HepG2 (cell line): ENCODE data around the gene CELF4. TPM values are rescaled to one million over a fixed set of nuclear protein-coding genes. Genes with fewer than 3 reads are reported as not detected.

Source experiments
- ATAC-seq: fragments of 200-7000 bp; cut with Tn5 transposase; 3 replicates; pipeline ENCODE4 v1.9.1; 2020; ENCODE audit warnings: mild to moderate bottlenecking, moderate library complexity
- BruUV-seq: library from RNA; stranded (reverse); fragments of 400-500 nt; replicated peaks from 2 replicates; lab custom pipeline; 2021; lab: Mats Ljungman, UMichigan
- CTCF ChIA-PET: fragments of 300-600 bp; formaldehyde crosslinking; extraction: SDS; loops from one replicate; lab custom pipeline; 2021; ENCODE audit warnings: low total read pairs, inconsistent platforms, low intra/inter-chr PET ratio; lab: Yijun Ruan, JAX
- POLR2A ChIA-PET: fragments of 350-600 bp; sonication (Branson Sonifier 250); formaldehyde crosslinking; loops from one replicate; lab custom pipeline; 2020; ENCODE audit warnings: antibody characterized with exemption, inconsistent platforms; lab: Yijun Ruan, JAX
- DNase-seq: peaks from one replicate; pipeline ENCODE4 v3.0.0-alpha.2; 2015; ENCODE audit warnings: low spot score
- FAIRE-seq: peaks from 3 replicates; lab custom pipeline; 2011; peaks lifted over from hg19 to GRCh38; lab: Jason Lieb, UNC
- H2AFZ ChIP-seq: one replicate; pipeline ENCODE4 v1.6.1; 2011; ENCODE audit warnings: low read length, inconsistent platforms
- H3K27ac ChIP-seq: fragments of 300-600 bp; 3 replicates; pipeline ENCODE4 v1.8.0; 2011; ENCODE audit warnings: mixed run types, mild to moderate bottlenecking, mixed read lengths, low read length, inconsistent platforms; ENCODE audit not compliant: insufficient read depth; ENCODE audit errors: extremely low read length
- H3K27me3 ChIP-seq, 2 experiments: fragments of 200-600 bp in 1 of 2; 2 replicates in 1 of 2; 3 replicates in 1 of 2; pipeline versions ENCODE4 v1.6.0 to v1.8.0; 2011; ENCODE audit warnings: low read length in 2 of 2, mild to moderate bottlenecking in 2 of 2, moderate library complexity in 2 of 2, inconsistent platforms in 1 of 2; ENCODE audit not compliant: insufficient read depth in 2 of 2, control insufficient read depth in 1 of 2
- H3K36me3 ChIP-seq, 2 experiments: fragments of 200-600 bp in 1 of 2; replicated peaks in 1 of 2; 2 replicates in 1 of 2; 3 replicates in 1 of 2; pipeline versions ENCODE4 v1.5.1 to v1.8.0; 2011; ENCODE audit warnings: low read length in 2 of 2, inconsistent platforms in 1 of 2; ENCODE audit not compliant: insufficient read depth in 2 of 2, control insufficient read depth in 1 of 2
- H3K4me1 ChIP-seq: 2 replicates; pipeline ENCODE4 v1.5.1; 2012; ENCODE audit warnings: low read length, inconsistent platforms; ENCODE audit not compliant: insufficient read depth
- H3K4me2 ChIP-seq: 2 replicates; pipeline ENCODE4 v1.6.0; 2011; ENCODE audit warnings: low read depth, low read length, inconsistent platforms
- H3K4me3 ChIP-seq, 3 experiments: fragments of 200-600 bp in 1 of 3; sonication (generic), shearing (Covaris generic) in 1 of 3; replicated peaks in 1 of 3; 2 replicates each; pipeline ENCODE4 v1.5.1; 2011 to 2016; ENCODE audit warnings: low read length in 3 of 3, inconsistent platforms in 2 of 3, low read depth in 2 of 3, mild to moderate bottlenecking in 2 of 3, control low read depth in 1 of 3, mixed read lengths in 1 of 3; ENCODE audit not compliant: insufficient read depth in 1 of 3
- H3K79me2 ChIP-seq: one replicate; pipeline ENCODE4 v1.6.1; 2011; ENCODE audit warnings: low read length, inconsistent platforms; ENCODE audit not compliant: insufficient read depth
- H3K9ac ChIP-seq: 2 replicates; pipeline ENCODE4 v1.6.0; 2011; ENCODE audit warnings: mild to moderate bottlenecking, low read depth, low read length, inconsistent platforms; ENCODE audit not compliant: insufficient read depth
- H3K9me3 ChIP-seq: 2 replicates; pipeline ENCODE4 v1.5.1; 2012; ENCODE audit warnings: mild to moderate bottlenecking, low read length
- H4K20me1 ChIP-seq: 2 replicates; pipeline ENCODE4 v1.6.0; 2011; ENCODE audit warnings: inconsistent platforms, mild to moderate bottlenecking, low read length, moderate library complexity; ENCODE audit not compliant: insufficient read depth
- HCFC1 ChIP-seq: fragments of 150-350 bp; IDR thresholded peaks from 2 replicates; pipeline ENCODE4 v1.6.1; 2014; ENCODE audit warnings: low read depth, low read length
- HINFP ChIP-seq: sonication (generic); formaldehyde crosslinking; IDR thresholded peaks from 2 replicates; pipeline ENCODE4 v1.4.0; 2020; ENCODE audit warnings: low read depth, mild to moderate bottlenecking, missing genetic modification reagents
- PAX8 ChIP-seq: sonication (generic); formaldehyde crosslinking; IDR thresholded peaks from 2 replicates; pipeline ENCODE4 v1.8.0; 2022; ENCODE audit warnings: mild to moderate bottlenecking, missing genetic modification reagents, borderline replicate concordance
- REXO4 ChIP-seq: sonication (generic); formaldehyde crosslinking; IDR thresholded peaks from 2 replicates; pipeline ENCODE4 v1.8.0; 2022; ENCODE audit warnings: missing genetic modification reagents, mild to moderate bottlenecking, borderline replicate concordance
- SIX4 ChIP-seq: sonication (generic); formaldehyde crosslinking; IDR thresholded peaks from 2 replicates; pipeline ENCODE4 v1.4.0; 2020; ENCODE audit warnings: missing genetic modification reagents
- SMAD1 ChIP-seq: sonication (generic); formaldehyde crosslinking; IDR thresholded peaks from 2 replicates; pipeline ENCODE4 v1.4.0; 2020; ENCODE audit warnings: missing genetic modification reagents, low read depth, mild to moderate bottlenecking, borderline replicate concordance
- SMYD3 ChIP-seq: sonication (generic); formaldehyde crosslinking; IDR thresholded peaks from 2 replicates; pipeline ENCODE4 v1.8.1; 2023; ENCODE audit warnings: mild to moderate bottlenecking, missing genetic modification reagents
- SUZ12 ChIP-seq: fragments of 150-350 bp; IDR thresholded peaks from 2 replicates; pipeline ENCODE4 v1.6.1; 2014; ENCODE audit warnings: low read depth, low read length
- TRIM24 ChIP-seq: sonication (generic); formaldehyde crosslinking; IDR thresholded peaks from 2 replicates; pipeline ENCODE4 v1.8.0; 2022; ENCODE audit warnings: mild to moderate bottlenecking, missing genetic modification reagents
- ZKSCAN5 ChIP-seq: sonication (generic); formaldehyde crosslinking; IDR thresholded peaks from 2 replicates; pipeline ENCODE4 v1.5.1; 2020; ENCODE audit warnings: mild to moderate bottlenecking, missing genetic modification reagents
- ZNF224 ChIP-seq: sonication (generic); formaldehyde crosslinking; IDR thresholded peaks from 2 replicates; pipeline ENCODE4 v1.5.0; 2020; ENCODE audit warnings: mild to moderate bottlenecking, missing genetic modification reagents
- ZNF329 ChIP-seq: sonication (generic); formaldehyde crosslinking; IDR thresholded peaks from 2 replicates; pipeline ENCODE4 v1.9.0; 2021; ENCODE audit warnings: low read depth, mild to moderate bottlenecking, missing genetic modification reagents
- WGBS: methylation state at CpG from one replicate; pipeline ENCODE4 v1.1.6; 2017; ENCODE audit warnings: low lambda C conversion rate; 5-methylcytosine and 5-hydroxymethylcytosine counted together
- in situ Hi-C: cut with HindIII; loops from 2 replicates; pipeline ENCODE4 v1.10.0; 2017; ENCODE audit warnings: low pct_unique_long_range_greater_than_20kb; ENCODE audit not compliant: extremely low pct_ligation_motif_present
- intact Hi-C: fragments of 100-400 bp; cut with micrococcal nuclease; formaldehyde crosslinking; loops from one replicate; pipeline ENCODE4 v1.10.0; 2022; ENCODE audit not compliant: unreplicated experiment
- polyA plus RNA-seq, 8 experiments: library from polyadenylated mRNA; depleted of rRNA in 3 of 8; stranded (reverse) in 7 of 8; unstranded in 1 of 8; fragments of >200 nt; fragmentation: Illumina TruSeq in 4 of 8; extraction: Trizol in 4 of 8; gene quantifications; 2 replicates each; pipeline versions ENCODE4 v1.2.1 to v1.2.3, GENCODE V29; 2011 to 2016; ENCODE audit warnings: low read depth in 4 of 8, missing spikeins in 1 of 8, mixed read lengths in 1 of 8; ENCODE audit not compliant: insufficient read depth in 1 of 8
- total RNA-seq, 5 experiments: library from RNA; depleted of rRNA; stranded (reverse); fragments of >200 nt; fragmentation: Illumina TruSeq; extraction: Trizol; gene quantifications; 2 replicates each; pipeline ENCODE4 v1.2.3, GENCODE V29; 2016; ENCODE audit warnings: low read depth in 1 of 5

The CELF4 gene
- total and polyA plus RNA-seq, 2 of the 13 experiments (the other 11 are each of a cell fraction or from before 2014, with no cell fraction given) = not detected

DNA sequence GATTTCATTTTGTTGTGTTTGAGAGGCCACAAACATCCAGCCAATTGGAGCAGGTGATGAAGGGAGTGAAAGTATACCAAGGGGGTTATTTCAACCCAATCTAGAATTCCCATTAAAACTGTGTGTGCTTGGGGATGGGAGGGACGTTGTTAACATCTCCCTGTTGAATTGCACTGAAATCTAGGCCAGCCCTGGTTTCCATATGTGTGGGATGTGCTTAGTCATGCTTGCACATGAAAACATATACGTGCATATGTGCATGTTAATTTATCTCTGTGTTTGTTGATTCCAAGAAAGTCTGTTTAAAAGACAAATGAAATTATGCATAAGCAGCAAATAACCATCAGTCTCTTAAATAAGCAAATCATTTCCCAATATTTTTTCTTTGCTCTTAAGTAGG lies 5.6 kb downstream of the CELF4 start (continued):
- TF ChIP-seq HINFP = no peak
- TF ChIP-seq SMAD1 (CRISPR knock-in tag) = no peak
- no peak for TF ChIP-seq PAX8 (CRISPR knock-in tag)

DNA sequence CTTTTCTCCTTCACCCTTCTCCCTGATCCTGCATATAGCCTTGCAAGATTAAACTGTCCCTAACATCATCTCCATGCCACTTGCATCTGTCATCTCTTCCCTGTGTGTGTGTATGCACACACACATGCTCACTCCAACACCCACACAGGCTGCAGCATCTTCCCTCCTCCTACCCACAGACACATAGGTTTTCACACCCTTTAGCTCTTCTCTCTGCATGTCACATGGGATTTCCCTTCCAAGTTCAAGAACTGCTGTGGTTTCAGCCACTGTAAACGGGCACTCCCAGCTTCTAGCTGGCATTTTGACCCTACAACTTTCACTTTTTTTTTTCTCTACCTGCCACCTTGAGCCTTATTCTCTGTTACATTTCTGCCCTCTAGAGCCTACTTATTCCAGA lies 6.4 kb downstream of the CELF4 start:
- FAIRE-seq (no peak), ATAC-seq (no peak), DNase-seq (no peak)
- H3K4me3 ChIP-seq = no peak overlapping the region
- ChIA-PET POLR2A (no interaction called here), CTCF (no interaction called here)
- H3K27ac ChIP-seq = no peak overlapping the region
- intact Hi-C loops (no loop called here), in situ Hi-C loops (no loop called here)
- no peak overlapping the region for H3K9ac ChIP-seq
- H3K4me1 ChIP-seq = no peaks in the 10 kb centered on the region
- TF ChIP-seq REXO4 (CRISPR knock-in tag) (no peak), ZNF329 (no peak), HCFC1 (no peak), SIX4 (CRISPR knock-in tag) (no peak), ZNF224 (CRISPR knock-in tag) (no peak), TRIM24 (CRISPR knock-in tag) (no peak), SUZ12 (no peak), SMYD3 (CRISPR knock-in tag) (no peak), ZKSCAN5 (CRISPR knock-in tag) (no peak)
- no TSS peak for BruUV-seq
- H3K27me3 ChIP-seq = peaks cover 1 to 15% of the 10 kb centered on the region in 2 experiments; a peak in 1 of 5 replicates
- no peak overlapping the region for H2AFZ ChIP-seq
- H3K36me3 ChIP-seq = no peaks in the 10 kb centered on the region
- H3K79me2 ChIP-seq = no peaks in the 10 kb centered on the region
- no peaks in the 10 kb centered on the region for H3K9me3 ChIP-seq
- no peaks in the 10 kb centered on the region for H4K20me1 ChIP-seq
- WGBS = 0% methylated on average over 1 of the region's 1 CpG
- H3K4me2 ChIP-seq = no peak overlapping the region
